Measurements from ENCODE around the gene CYP27C1.

CYP27C1 gene

DNA sequence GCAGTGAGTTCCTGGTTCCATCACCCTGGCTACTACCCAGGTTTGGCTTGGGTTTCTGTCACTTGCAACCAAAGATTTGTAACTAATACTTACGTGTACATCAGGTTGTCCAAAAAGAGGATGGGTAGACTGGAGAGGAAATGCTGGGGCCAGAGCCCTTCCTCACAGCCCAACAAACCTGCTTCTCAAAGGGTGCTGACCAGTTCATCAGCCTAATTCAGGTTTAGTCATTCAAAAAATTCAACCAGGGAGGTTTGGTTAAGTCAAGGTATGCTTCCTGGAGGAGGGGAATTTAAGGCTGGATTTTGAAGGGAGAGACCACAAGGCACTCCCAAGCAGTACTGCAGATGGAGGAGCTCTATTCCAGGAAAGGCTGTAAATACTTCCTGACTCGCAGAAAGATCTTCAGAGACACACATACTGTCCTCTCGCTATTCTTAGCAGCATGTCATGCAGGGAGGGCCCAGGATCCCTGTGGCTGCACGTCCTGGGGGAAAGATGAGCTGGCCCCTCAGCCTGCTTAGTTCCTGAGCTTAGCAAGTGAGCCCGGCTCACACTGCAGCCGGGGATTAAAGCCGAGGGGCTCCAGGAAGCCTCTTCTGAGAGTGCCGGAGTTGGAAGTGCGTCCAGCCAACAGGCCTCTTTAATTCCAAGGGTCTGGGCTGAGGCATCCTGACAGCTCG is 73.1 kb downstream of the CYP27C1 start:
- DNase-seq = no peak

DNA sequence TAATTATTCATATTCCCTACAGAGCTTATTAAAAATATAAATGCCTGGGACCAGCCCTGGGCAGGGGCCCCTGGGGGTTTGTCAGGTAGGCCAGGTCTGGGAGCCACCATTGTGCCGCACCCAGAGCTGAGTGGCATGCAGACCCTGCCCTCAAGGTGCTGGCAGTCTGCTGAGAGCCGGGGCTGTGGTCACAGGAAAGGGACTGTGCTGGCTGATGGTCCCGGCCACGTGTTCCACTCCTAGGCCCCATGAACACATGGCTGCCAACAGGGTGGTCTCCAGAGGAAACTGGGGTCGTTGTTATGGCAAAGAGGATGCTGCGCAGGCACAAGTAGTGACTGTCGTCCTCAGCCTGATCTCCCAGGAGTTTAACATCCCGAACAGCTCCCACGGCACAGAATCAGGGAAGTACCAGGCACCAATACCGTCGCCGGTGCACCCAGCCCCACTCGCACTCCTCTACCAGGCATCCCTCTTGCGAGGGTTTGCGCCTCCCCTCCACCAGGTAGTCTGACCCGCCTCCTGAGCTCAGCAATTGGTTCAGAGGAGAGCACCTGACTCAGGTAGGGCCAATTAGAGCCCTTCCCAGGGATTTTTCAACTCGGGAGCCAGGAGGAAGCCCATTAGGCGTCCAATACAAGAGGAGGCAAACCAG is 73.9 kb downstream of the CYP27C1 start:
- no peak for DNase-seq

GRCh38 chr2:127145280-127145895 is 74.7 kb downstream of the CYP27C1 start:
- no peak for DNase-seq

GRCh38 chr2:127143841-127144782 is 76.0 kb downstream of the CYP27C1 start:
- no peak for DNase-seq

GRCh38 chr2:127142663-127143630 is 77.2 kb downstream of the CYP27C1 start:
- DNase-seq = no peak

DNA sequence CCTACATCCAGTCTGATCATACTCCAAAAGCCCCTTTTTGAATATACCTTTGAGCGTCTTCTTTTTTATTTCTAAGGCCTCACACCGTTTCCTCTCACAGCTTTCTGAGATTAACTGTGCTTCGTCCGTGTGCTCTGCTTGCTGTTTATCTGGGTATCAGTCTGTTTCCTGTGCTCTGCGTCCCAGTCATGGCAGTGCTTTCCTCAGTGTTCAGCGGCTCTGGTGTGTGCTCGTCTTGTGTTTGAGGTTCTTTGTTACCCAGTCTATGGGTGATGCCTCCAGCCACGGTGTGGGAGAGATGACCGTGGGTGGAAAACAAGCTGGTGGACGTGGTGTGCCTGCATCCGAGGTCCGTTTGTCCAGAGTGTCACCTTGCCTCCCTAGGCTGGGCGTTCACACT is 79.6 kb downstream of the CYP27C1 start:
- DNase-seq = no peak

DNA sequence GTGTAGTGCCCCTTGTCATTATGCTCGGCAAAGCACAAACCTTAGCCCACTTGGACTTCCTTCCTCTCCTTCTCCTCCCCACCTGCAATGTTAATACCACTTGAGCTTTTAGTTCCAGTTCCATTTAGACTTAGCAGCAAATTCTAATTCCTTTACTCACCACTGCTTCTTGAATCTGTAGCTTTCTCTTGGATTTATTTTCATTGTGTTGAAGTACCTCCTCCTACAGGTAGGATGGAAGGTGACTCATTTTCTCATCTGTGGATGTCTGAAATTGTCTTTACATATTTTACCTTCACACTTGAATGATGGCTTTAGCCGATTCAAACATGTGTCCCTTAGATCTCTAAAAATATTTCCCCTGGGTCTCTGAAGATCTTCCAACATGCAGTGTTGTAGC is 80.3 kb downstream of the CYP27C1 start:
- no peak for DNase-seq

DNA sequence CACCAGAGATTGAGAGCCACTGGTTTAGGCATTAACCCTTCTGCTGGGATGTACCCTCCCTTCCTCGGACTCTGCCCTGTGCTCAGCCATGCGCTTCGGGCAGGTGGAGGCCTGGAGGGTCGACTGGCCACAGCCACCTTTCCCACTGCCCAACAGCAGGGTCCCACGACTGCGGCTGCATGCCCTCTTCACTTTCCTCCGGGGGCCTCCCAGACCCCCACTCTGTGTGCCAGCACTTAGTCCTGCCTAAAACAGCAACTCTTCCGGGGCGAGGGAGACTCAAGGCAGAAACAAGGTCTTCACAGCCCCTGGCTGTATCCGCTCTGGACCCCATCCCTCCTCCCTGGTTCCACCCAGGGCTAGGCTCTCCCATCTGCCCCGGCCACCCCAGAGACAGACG is 81.8 kb downstream of the CYP27C1 start:
- no peak for DNase-seq

GRCh38 chr2:127137741-127138140 is 82.4 kb downstream of the CYP27C1 start:
- DNase-seq = no peak

- no peak for DNase-seq
Measured at GRCh38 chr2:127137225-127137624, 82.9 kb downstream of the CYP27C1 start.

GRCh38 chr2:127134833-127135830 is 85.0 kb downstream of the CYP27C1 start:
- peak in 1 of 2 donors; percentile 31 for DNase-seq

- no peak for DNase-seq
Measured at GRCh38 chr2:127134235-127134634, 85.9 kb downstream of the CYP27C1 start.
